Neural progenitor cell (in vitro differentiated cells): ENCODE measurements around the gene PACSIN2. TPM values are rescaled to one million over a fixed set of nuclear protein-coding genes. Genes with fewer than 3 reads are reported as not detected.

ENCODE experiments used
- DNase-seq: peaks from one replicate; pipeline ENCODE4 v3.0.0-alpha.2; 2016; ENCODE audit warnings: low spot score
- H2AFZ ChIP-seq: fragments of 200-600 bp; sonication (generic); replicated peaks from 2 replicates; pipeline ENCODE4 v1.6.1; 2016; ENCODE audit warnings: antibody characterized with exemption
- H3F3A ChIP-seq: fragments of 200-600 bp; sonication (generic); 2 replicates; pipeline ENCODE4 v1.6.1; 2016; ENCODE audit warnings: antibody characterized with exemption, low read depth
- H3K27ac ChIP-seq: fragments of 200-600 bp; sonication (generic); 2 replicates; pipeline ENCODE4 v1.5.1; 2016; ENCODE audit warnings: mild to moderate bottlenecking
- H3K27me3 ChIP-seq: fragments of 200-600 bp; sonication (generic); 2 replicates; pipeline ENCODE4 v1.6.1; 2016; ENCODE audit warnings: mild to moderate bottlenecking, moderate library complexity
- H3K36me3 ChIP-seq: fragments of 200-600 bp; sonication (generic); 2 replicates; pipeline ENCODE4 v1.5.1; 2016
- H3K4me1 ChIP-seq: fragments of 200-600 bp; sonication (generic); 2 replicates; pipeline ENCODE4 v1.6.1; 2016; ENCODE audit warnings: mixed run types
- H3K4me2 ChIP-seq: fragments of 200-600 bp; sonication (generic); 2 replicates; pipeline ENCODE4 v1.6.1; 2016
- H3K4me3 ChIP-seq: fragments of 200-600 bp; sonication (generic); 2 replicates; pipeline ENCODE4 v1.5.1; 2016
- H3K79me2 ChIP-seq: fragments of 200-600 bp; sonication (generic); 2 replicates; pipeline ENCODE4 v1.6.1; 2016; ENCODE audit warnings: low read depth
- H3K9ac ChIP-seq: fragments of 200-600 bp; sonication (generic); 2 replicates; pipeline ENCODE4 v1.6.1; 2016
- H3K9me3 ChIP-seq: fragments of 200-600 bp; sonication (generic); 2 replicates; pipeline ENCODE4 v1.5.1; 2016; ENCODE audit warnings: low read depth
- H4K20me1 ChIP-seq: fragments of 200-600 bp; sonication (generic); 2 replicates; pipeline ENCODE4 v1.6.1; 2016; ENCODE audit warnings: low read depth
- H3K27ac Mint-ChIP-seq: 3 replicates; pipeline ENCODE4 v1.8.0; 2021; ENCODE audit warnings: mixed read lengths
- H3K27me3 Mint-ChIP-seq: 2 replicates; pipeline ENCODE4 v1.8.0; 2022; ENCODE audit warnings: low read depth, mild to moderate bottlenecking, inconsistent platforms, moderate library complexity, mixed read lengths; ENCODE audit not compliant: insufficient read depth
- H3K36me3 Mint-ChIP-seq: 3 replicates; pipeline ENCODE4 v1.8.0; 2021; ENCODE audit warnings: mixed read lengths
- H3K4me1 Mint-ChIP-seq: 3 replicates; pipeline ENCODE4 v1.8.0; 2021; ENCODE audit warnings: mixed read lengths
- H3K4me3 Mint-ChIP-seq: 3 replicates; pipeline ENCODE4 v1.8.0; 2021; ENCODE audit warnings: mild to moderate bottlenecking, moderate library complexity, mixed read lengths
- H3K9me3 Mint-ChIP-seq: 3 replicates; pipeline ENCODE4 v1.8.0; 2020; ENCODE audit warnings: mixed read lengths
- EZH2 ChIP-seq: fragments of 200-600 bp; sonication (generic); IDR thresholded peaks from 2 replicates; pipeline ENCODE4 v1.6.1; 2017; ENCODE audit warnings: antibody characterized with exemption, mild to moderate bottlenecking, moderate library complexity
- EZH2phosphoT487 ChIP-seq: fragments of 200-600 bp; sonication (generic); IDR thresholded peaks from 2 replicates; pipeline ENCODE4 v1.6.1; 2017; ENCODE audit warnings: antibody characterized with exemption
- total RNA-seq: library from RNA; depleted of rRNA; stranded (reverse); fragments of >200 nt; gene quantifications from 2 replicates; pipeline ENCODE4 v1.2.3, GENCODE V29; 2015; ENCODE audit warnings: low replicate concordance
- TF ChIP-seq, protein P1 (sequence below): fragments of 200-600 bp; sonication (generic); IDR thresholded peaks from 2 replicates; pipeline ENCODE4 v1.5.1; 2017; ENCODE audit warnings: antibody characterized with exemption, mild to moderate bottlenecking

Gene PACSIN2
- total RNA-seq, 1 donor from 2014 or later: 38.1 TPM

DNA sequence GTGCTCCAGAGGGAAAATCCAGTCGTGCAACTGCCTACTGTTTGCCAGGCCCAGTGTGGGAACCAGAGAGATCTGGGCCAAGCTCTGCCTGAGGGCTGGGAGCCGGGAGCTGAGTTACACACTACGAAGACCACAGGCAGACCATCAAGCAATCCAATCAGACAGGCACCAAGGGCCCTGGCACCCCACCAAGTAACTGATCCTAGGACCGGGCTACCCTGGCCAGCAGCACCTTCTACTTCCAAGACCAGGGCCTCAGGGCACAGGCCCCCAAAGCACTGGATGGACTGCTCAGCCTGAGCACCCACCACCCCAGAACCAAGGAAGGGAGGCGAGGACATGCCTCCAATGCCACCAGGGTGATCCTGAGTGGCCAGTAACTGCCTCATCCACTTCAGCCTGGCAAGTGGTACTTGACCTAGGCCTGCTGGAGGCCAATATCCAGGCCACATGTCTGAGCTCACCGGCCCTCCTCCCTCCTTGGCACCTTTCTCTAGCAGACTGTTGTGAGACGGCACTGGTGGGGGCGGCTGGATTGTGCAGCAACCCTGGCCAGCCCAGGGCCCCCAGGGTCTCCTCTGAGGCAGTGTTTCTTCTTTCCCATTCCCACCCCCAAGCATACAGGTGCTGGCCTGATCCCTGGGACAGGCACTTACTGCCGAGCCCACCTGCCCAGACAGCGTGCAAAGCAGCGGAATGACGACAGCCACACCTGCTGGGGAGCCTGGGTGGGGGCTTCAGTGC lies 137.2 kb downstream of the PACSIN2 start:
- no peak overlapping the region for H2AFZ ChIP-seq
- peaks cover 8% of the 10 kb centered on the region for H4K20me1 ChIP-seq
- H3K4me2 ChIP-seq: no peak overlapping the region
- H3K4me1 Mint-ChIP-seq: peaks cover 4% of the 10 kb centered on the region
- no peaks in the 10 kb centered on the region for H3K9me3 Mint-ChIP-seq
- no peak overlapping the region for H3K4me3 ChIP-seq
- H3K27ac ChIP-seq: no peak overlapping the region
- no peak for DNase-seq
- no peaks in the 10 kb centered on the region for H3K79me2 ChIP-seq
- H3K36me3 Mint-ChIP-seq: peaks cover 8% of the 10 kb centered on the region
- no peaks in the 10 kb centered on the region for H3K9me3 ChIP-seq
- H3K4me3 Mint-ChIP-seq: no peak overlapping the region
- no peaks in the 10 kb centered on the region for H3K36me3 ChIP-seq
- no peaks in the 10 kb centered on the region for H3F3A ChIP-seq
- no peak overlapping the region for H3K27ac Mint-ChIP-seq
- no peaks in the 10 kb centered on the region for H3K27me3 ChIP-seq
- no peak for TF ChIP-seq EZH2
- TF ChIP-seq, protein P1, sequence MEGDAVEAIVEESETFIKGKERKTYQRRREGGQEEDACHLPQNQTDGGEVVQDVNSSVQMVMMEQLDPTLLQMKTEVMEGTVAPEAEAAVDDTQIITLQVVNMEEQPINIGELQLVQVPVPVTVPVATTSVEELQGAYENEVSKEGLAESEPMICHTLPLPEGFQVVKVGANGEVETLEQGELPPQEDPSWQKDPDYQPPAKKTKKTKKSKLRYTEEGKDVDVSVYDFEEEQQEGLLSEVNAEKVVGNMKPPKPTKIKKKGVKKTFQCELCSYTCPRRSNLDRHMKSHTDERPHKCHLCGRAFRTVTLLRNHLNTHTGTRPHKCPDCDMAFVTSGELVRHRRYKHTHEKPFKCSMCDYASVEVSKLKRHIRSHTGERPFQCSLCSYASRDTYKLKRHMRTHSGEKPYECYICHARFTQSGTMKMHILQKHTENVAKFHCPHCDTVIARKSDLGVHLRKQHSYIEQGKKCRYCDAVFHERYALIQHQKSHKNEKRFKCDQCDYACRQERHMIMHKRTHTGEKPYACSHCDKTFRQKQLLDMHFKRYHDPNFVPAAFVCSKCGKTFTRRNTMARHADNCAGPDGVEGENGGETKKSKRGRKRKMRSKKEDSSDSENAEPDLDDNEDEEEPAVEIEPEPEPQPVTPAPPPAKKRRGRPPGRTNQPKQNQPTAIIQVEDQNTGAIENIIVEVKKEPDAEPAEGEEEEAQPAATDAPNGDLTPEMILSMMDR: no peak
- no peak for TF ChIP-seq EZH2phosphoT487
- no peaks in the 10 kb centered on the region for H3K27me3 Mint-ChIP-seq
- no peak overlapping the region for H3K9ac ChIP-seq
- no peaks in the 10 kb centered on the region for H3K4me1 ChIP-seq

DNA sequence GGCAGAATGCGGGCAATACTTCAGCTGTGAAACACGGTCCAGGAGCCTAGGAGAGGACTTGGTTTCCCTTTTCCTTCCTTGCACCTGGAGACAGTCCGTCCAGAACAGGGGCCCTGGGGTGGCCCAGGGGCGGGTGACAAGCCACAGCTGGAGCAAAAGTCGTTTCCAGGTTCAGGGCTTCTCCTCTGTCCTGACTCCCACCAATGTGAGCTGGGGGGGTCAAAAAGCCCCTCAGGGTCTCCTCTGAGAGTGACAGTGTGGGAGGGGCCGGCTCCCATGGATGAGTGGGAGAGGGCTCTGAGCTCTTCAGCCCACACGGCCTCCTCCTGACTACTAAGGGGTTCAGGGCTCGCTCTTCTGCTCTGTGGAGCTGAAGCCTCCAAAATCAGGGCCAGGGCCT lies 137.8 kb downstream of the PACSIN2 start:
- H3K36me3 ChIP-seq: no peaks in the 10 kb centered on the region
- DNase-seq: no peak
- Mint-ChIP-seq H3K9me3 (no peaks in the 10 kb centered on the region), H3K36me3 (peaks cover 8% of the 10 kb centered on the region), H3K4me3 (no peak overlapping the region), H3K27ac (no peak overlapping the region), H3K4me1 (peaks cover 4% of the 10 kb centered on the region), H3K27me3 (no peaks in the 10 kb centered on the region)
- H2AFZ ChIP-seq: no peak overlapping the region
- no peak overlapping the region for H3K4me3 ChIP-seq
- H3K79me2 ChIP-seq: no peaks in the 10 kb centered on the region
- TF ChIP-seq, protein P1: no peak
- TF ChIP-seq EZH2: no peak
- no peak for TF ChIP-seq EZH2phosphoT487
- no peaks in the 10 kb centered on the region for H3K9me3 ChIP-seq
- no peaks in the 10 kb centered on the region for H3F3A ChIP-seq
- H4K20me1 ChIP-seq: peaks cover 3% of the 10 kb centered on the region
- H3K4me2 ChIP-seq: no peak overlapping the region
- no peak overlapping the region for H3K9ac ChIP-seq
- no peaks in the 10 kb centered on the region for H3K4me1 ChIP-seq
- H3K27ac ChIP-seq: no peak overlapping the region
- no peaks in the 10 kb centered on the region for H3K27me3 ChIP-seq

DNA sequence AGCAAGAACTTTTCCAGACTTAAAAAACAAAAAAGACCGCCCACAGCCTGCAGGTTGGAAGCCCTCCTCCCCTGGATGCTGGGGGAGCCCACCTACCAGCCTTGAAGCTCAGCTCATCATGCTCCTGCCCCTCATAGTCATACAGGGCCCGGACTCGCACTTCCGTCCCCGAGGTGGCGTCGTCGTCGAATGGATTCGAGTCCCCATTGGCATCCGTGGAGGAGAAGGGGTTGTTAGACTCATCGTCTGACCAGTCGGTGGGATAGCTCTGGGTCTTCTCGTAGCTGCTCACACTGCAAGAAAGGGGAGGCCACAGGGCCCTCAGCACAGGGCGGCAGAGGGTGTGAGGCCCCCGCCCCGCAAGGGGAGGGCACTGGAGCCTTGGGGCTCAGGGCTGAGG lies 138.9 kb downstream of the PACSIN2 start:
- peaks cover 2% of the 10 kb centered on the region for H3K27me3 Mint-ChIP-seq
- H3K4me3 Mint-ChIP-seq: no peak overlapping the region
- peaks cover 8% of the 10 kb centered on the region for H3K36me3 Mint-ChIP-seq
- Histone ChIP-seq H3F3A (no peaks in the 10 kb centered on the region), H4K20me1 (peaks cover 3% of the 10 kb centered on the region), H2AFZ (no peak overlapping the region), H3K9me3 (no peaks in the 10 kb centered on the region), H3K4me3 (no peak overlapping the region), H3K9ac (no peak overlapping the region), H3K4me1 (no peaks in the 10 kb centered on the region), H3K79me2 (no peaks in the 10 kb centered on the region), H3K36me3 (no peaks in the 10 kb centered on the region), H3K4me2 (no peak overlapping the region), H3K27ac (no peak overlapping the region), H3K27me3 (no peaks in the 10 kb centered on the region)
- peaks cover 4% of the 10 kb centered on the region for H3K4me1 Mint-ChIP-seq
- H3K27ac Mint-ChIP-seq: no peak overlapping the region
- DNase-seq: no peak
- H3K9me3 Mint-ChIP-seq: no peaks in the 10 kb centered on the region
- TF ChIP-seq EZH2: no peak
- no peak for TF ChIP-seq EZH2phosphoT487
- TF ChIP-seq, protein P1: no peak
